H9 (cell line): ENCODE data around the gene DUSP28. TPM values are rescaled to one million over a fixed set of nuclear protein-coding genes. Genes with fewer than 3 reads are reported as not detected.

ENCODE experiments used
- DNase-seq: peaks from one replicate; pipeline ENCODE4 v3.0.0-alpha.2; 2017
- H2AFZ ChIP-seq: one replicate; pipeline ENCODE4 v1.6.1; 2013; ENCODE audit warnings: mild to moderate bottlenecking, low read length, control low read depth, moderate library complexity
- H2AK5ac ChIP-seq: 2 replicates; pipeline ENCODE4 v1.6.1; 2013; ENCODE audit warnings: low read length, control low read depth, mixed read lengths; ENCODE audit not compliant: insufficient read length
- H2BK120ac ChIP-seq: one replicate; pipeline ENCODE4 v1.6.1; 2013; ENCODE audit warnings: low read depth, mild to moderate bottlenecking, low read length, control low read depth, inconsistent platforms; ENCODE audit not compliant: poor library complexity, severe bottlenecking
- H2BK12ac ChIP-seq: 2 replicates; pipeline ENCODE4 v1.6.1; 2013; ENCODE audit warnings: low read length, control low read depth, mixed read lengths, low read depth; ENCODE audit not compliant: insufficient read length
- H2BK15ac ChIP-seq: 2 replicates; pipeline ENCODE4 v1.6.1; 2013; ENCODE audit warnings: low read depth, low read length, control low read depth
- H2BK20ac ChIP-seq: one replicate; pipeline ENCODE4 v1.6.1; 2013; ENCODE audit warnings: low read depth, mild to moderate bottlenecking, low read length, control low read depth, inconsistent platforms; ENCODE audit not compliant: poor library complexity, severe bottlenecking
- H2BK5ac ChIP-seq: 2 replicates; pipeline ENCODE4 v1.6.1; 2013; ENCODE audit warnings: low read length, control low read depth, mixed read lengths; ENCODE audit not compliant: insufficient read length
- H3K14ac ChIP-seq: 2 replicates; pipeline ENCODE4 v1.6.1; 2013; ENCODE audit warnings: low read length, control low read depth; ENCODE audit not compliant: insufficient read depth
- H3K18ac ChIP-seq: 2 replicates; pipeline ENCODE4 v1.6.1; 2013; ENCODE audit warnings: low read depth, mild to moderate bottlenecking, mixed read lengths, low read length, control low read depth; ENCODE audit not compliant: insufficient read length
- H3K23ac ChIP-seq: 2 replicates; pipeline ENCODE4 v1.6.1; 2013; ENCODE audit warnings: low read length, control low read depth, mixed read lengths, low read depth; ENCODE audit not compliant: insufficient read length
- H3K23me2 ChIP-seq: 2 replicates; pipeline ENCODE4 v1.6.1; 2013; ENCODE audit warnings: low read depth, mild to moderate bottlenecking, mixed read lengths, low read length, control low read depth; ENCODE audit not compliant: insufficient read length, poor library complexity, severe bottlenecking
- H3K27ac ChIP-seq: 2 replicates; pipeline ENCODE4 v1.5.1; 2013; ENCODE audit warnings: low read length, control low read depth, mixed read lengths, low read depth; ENCODE audit not compliant: insufficient read length
- H3K27me3 ChIP-seq: 2 replicates; pipeline ENCODE4 v1.6.1; 2013; ENCODE audit warnings: low read length, control low read depth, inconsistent platforms; ENCODE audit not compliant: insufficient read depth
- H3K4ac ChIP-seq: 2 replicates; pipeline ENCODE4 v1.6.1; 2013; ENCODE audit warnings: low read depth, mild to moderate bottlenecking, control low read depth, inconsistent platforms, low read length, moderate library complexity
- H3K4me1 ChIP-seq: 2 replicates; pipeline ENCODE4 v1.6.1; 2013; ENCODE audit warnings: low read length, control low read depth, inconsistent platforms; ENCODE audit not compliant: insufficient read depth
- H3K4me2 ChIP-seq: 2 replicates; pipeline ENCODE4 v1.6.1; 2013; ENCODE audit warnings: low read length, control low read depth, mixed read lengths; ENCODE audit not compliant: insufficient read length, insufficient read depth
- H3K56ac ChIP-seq: 2 replicates; pipeline ENCODE4 v1.6.1; 2013; ENCODE audit warnings: low read depth, mild to moderate bottlenecking, mixed read lengths, low read length, control low read depth; ENCODE audit not compliant: insufficient read length
- H3K79me1 ChIP-seq: 2 replicates; pipeline ENCODE4 v1.6.1; 2013; ENCODE audit warnings: low read depth, mild to moderate bottlenecking, moderate library complexity, low read length, control low read depth, inconsistent platforms; ENCODE audit not compliant: insufficient read depth, poor library complexity, severe bottlenecking
- H3K79me2 ChIP-seq: 2 replicates; pipeline ENCODE4 v1.6.1; 2013; ENCODE audit warnings: low read length, control low read depth, inconsistent platforms; ENCODE audit not compliant: insufficient read depth
- H3K9ac ChIP-seq: 2 replicates; pipeline ENCODE4 v1.6.1; 2013; ENCODE audit warnings: low read length, control low read depth, mixed read lengths; ENCODE audit not compliant: insufficient read length; ENCODE audit errors: extremely low read depth
- H3K9me3 ChIP-seq: one replicate; pipeline ENCODE4 v1.6.1; 2013; ENCODE audit warnings: low read depth, low read length, inconsistent platforms; ENCODE audit not compliant: control insufficient read depth
- H3T11ph ChIP-seq: one replicate; pipeline ENCODE4 v1.6.1; 2013; ENCODE audit warnings: mild to moderate bottlenecking, low read length, control low read depth, inconsistent platforms
- H4K20me1 ChIP-seq: one replicate; pipeline ENCODE4 v1.6.1; 2013; ENCODE audit not compliant: control insufficient read depth, insufficient read length, insufficient read depth
- H4K5ac ChIP-seq: 2 replicates; pipeline ENCODE4 v1.6.1; 2013; ENCODE audit warnings: low read depth, mild to moderate bottlenecking, mixed read lengths, low read length, control low read depth; ENCODE audit not compliant: insufficient read length
- H4K8ac ChIP-seq: replicated peaks from 2 replicates; pipeline ENCODE4 v1.6.1; 2013; ENCODE audit warnings: low read length, control low read depth, mixed read lengths, low read depth; ENCODE audit not compliant: insufficient read length
- H4K91ac ChIP-seq: 2 replicates; pipeline ENCODE4 v1.6.1; 2013; ENCODE audit warnings: low read depth, mild to moderate bottlenecking, moderate library complexity, mixed read lengths, low read length, control low read depth; ENCODE audit not compliant: insufficient read length
- H3K27ac Mint-ChIP-seq, 3 experiments: 2 replicates in 2 of 3; 3 replicates in 1 of 3; pipeline ENCODE4 v1.8.0; 2020 to 2021; ENCODE audit warnings: mixed read lengths in 3 of 3, mild to moderate bottlenecking in 1 of 3, moderate library complexity in 1 of 3
- H3K27me3 Mint-ChIP-seq: 2 replicates; pipeline ENCODE4 v1.8.0; 2021; ENCODE audit warnings: low read depth, mild to moderate bottlenecking, moderate library complexity, mixed read lengths
- H3K36me3 Mint-ChIP-seq, 3 experiments: 2 replicates in 2 of 3; 3 replicates in 1 of 3; pipeline ENCODE4 v1.8.0; 2020 to 2021; ENCODE audit warnings: low read depth in 3 of 3, mixed read lengths in 3 of 3; ENCODE audit not compliant: insufficient read depth in 1 of 3
- H3K4me1 Mint-ChIP-seq, 2 experiments: 2 replicates each; pipeline ENCODE4 v1.8.0; 2020; ENCODE audit warnings: mixed read lengths in 2 of 2
- H3K4me3 Mint-ChIP-seq, 2 experiments: 2 replicates in 1 of 2; 3 replicates in 1 of 2; pipeline ENCODE4 v1.8.0; 2020 to 2021; ENCODE audit warnings: mild to moderate bottlenecking in 2 of 2, mixed read lengths in 2 of 2, moderate library complexity in 1 of 2
- H3K9me3 Mint-ChIP-seq, 2 experiments: 2 replicates in 1 of 2; 3 replicates in 1 of 2; pipeline ENCODE4 v1.8.0; 2020; ENCODE audit warnings: mild to moderate bottlenecking in 2 of 2, mixed read lengths in 2 of 2, moderate library complexity in 1 of 2
- CTCF ChIP-seq: fragments of 200-600 bp; sonication (generic); conservative IDR thresholded peaks from 3 replicates; pipeline ENCODE4 v1.8.0; 2021; ENCODE audit warnings: antibody characterized with exemption, mild to moderate bottlenecking
- total RNA-seq: library from RNA; stranded (reverse); gene quantifications from 2 replicates; pipeline ENCODE4 v1.2.1, GENCODE V29; 2021

DUSP28 gene
- total RNA-seq, 1 experiment from 2014 or later = 1.6 TPM

GRCh38 chr2:240539906-240540305, 20.3 kb upstream of the DUSP28 start:
- no peak overlapping the region for H2BK20ac ChIP-seq
- Mint-ChIP-seq H3K4me3 (no peak overlapping the region), H3K4me1 (peaks cover 4 to 5% of the 10 kb centered on the region in 2 experiments; a peak in 2 of 4 replicates), H3K9me3 (peaks cover 11 to 23% of the 10 kb centered on the region in 2 experiments), H3K27me3 (no peaks in the 10 kb centered on the region), H3K27ac (no peak overlapping the region), H3K36me3 (peaks cover 31 to 40% (median 34%) of the 10 kb centered on the region in 3 experiments)
- no peak overlapping the region for H3K4ac ChIP-seq
- no peak overlapping the region for H2BK120ac ChIP-seq
- H3K79me1 ChIP-seq = no peaks in the 10 kb centered on the region
- DNase-seq = no peak
- H2AFZ ChIP-seq = no peak overlapping the region
- no peak overlapping the region for H3K9ac ChIP-seq
- no peak overlapping the region for H2AK5ac ChIP-seq
- no peaks in the 10 kb centered on the region for H3K23me2 ChIP-seq
- no peak overlapping the region for H3K56ac ChIP-seq
- H3K9me3 ChIP-seq = peaks cover 7% of the 10 kb centered on the region
- no peak overlapping the region for H4K8ac ChIP-seq
- no peaks in the 10 kb centered on the region for H3K27me3 ChIP-seq
- TF ChIP-seq CTCF = no peak
- H3T11ph ChIP-seq = no peak overlapping the region
- H3K27ac ChIP-seq = no peak overlapping the region
- no peaks in the 10 kb centered on the region for H3K79me2 ChIP-seq
- H2BK12ac ChIP-seq = no peak overlapping the region
- H2BK5ac ChIP-seq = no peak overlapping the region
- H3K23ac ChIP-seq = no peak overlapping the region
- H3K4me1 ChIP-seq = no peaks in the 10 kb centered on the region
- H4K91ac ChIP-seq = no peak overlapping the region
- H3K14ac ChIP-seq = no peak overlapping the region
- no peak overlapping the region for H3K4me2 ChIP-seq
- no peaks in the 10 kb centered on the region for H4K20me1 ChIP-seq
- no peak overlapping the region for H3K18ac ChIP-seq
- H4K5ac ChIP-seq = no peak overlapping the region
- H2BK15ac ChIP-seq = no peak overlapping the region
